Measurements from ENCODE around the gene TMEM252.

The TMEM252 gene

DNA sequence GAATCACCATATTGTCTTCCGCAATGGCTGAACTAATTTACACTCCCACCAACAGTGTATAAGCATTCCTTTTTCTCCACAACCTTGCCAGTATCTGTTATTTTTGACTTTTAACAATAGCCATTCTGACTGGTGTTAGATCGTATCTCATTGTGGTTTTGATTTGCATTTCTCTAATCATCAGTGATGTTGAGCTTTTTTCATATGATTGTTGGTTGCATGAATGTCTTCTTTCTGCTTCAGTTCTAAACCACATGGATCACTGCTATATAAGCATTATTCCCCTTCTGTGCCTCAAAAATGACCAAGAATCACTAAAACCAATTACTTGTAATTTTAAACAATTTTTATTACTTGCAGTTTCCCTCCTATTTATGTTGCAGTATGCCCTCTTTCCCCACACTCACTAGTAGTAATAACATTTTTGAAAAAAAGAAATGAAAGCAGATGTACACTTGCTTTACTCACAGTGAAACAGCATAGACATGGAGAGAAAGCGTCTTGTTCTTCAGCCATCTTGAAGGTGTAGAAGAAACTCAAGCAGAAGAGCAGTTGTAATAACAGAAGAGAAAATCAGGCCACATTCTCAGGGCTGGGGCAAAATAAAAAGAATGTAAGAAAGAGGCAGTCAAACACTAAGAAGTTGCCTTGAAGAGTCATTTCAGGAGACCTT lies 4.5 kb upstream of the TMEM252 start:
- no peak for DNase-seq (ENCODE audit: low read depth, low spot score)

DNA sequence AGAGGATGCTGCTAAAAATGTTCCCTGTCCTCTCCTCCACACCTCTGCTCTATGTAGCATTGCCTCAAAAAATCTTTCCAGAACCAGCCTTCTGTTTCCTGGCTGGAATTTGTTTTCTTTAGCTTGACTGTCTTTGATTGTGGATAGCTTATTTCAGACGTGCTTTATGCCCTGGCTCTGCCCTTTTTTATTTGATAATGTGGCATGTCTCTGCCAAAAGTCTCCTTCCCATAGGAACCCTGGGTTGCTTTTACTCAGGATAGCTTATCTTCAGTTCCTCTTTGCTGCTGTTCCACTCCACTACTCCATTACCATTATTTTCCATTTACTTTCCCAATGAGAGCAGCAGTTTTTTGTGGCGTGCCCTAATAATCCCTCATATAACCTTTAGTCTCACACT lies 885 bp upstream of the TMEM252 start:
- no peak for DNase-seq (ENCODE audit: low read depth, low spot score)

- DNase-seq (ENCODE audit: low read depth, low spot score): no peak
Observed at GRCh38 chr9:68538200-68538599, 2.5 kb downstream of the TMEM252 start.

- DNase-seq (ENCODE audit: low read depth, low spot score): no peak
Observed at GRCh38 chr9:68537616-68537880, 3.1 kb downstream of the TMEM252 start.

DNA sequence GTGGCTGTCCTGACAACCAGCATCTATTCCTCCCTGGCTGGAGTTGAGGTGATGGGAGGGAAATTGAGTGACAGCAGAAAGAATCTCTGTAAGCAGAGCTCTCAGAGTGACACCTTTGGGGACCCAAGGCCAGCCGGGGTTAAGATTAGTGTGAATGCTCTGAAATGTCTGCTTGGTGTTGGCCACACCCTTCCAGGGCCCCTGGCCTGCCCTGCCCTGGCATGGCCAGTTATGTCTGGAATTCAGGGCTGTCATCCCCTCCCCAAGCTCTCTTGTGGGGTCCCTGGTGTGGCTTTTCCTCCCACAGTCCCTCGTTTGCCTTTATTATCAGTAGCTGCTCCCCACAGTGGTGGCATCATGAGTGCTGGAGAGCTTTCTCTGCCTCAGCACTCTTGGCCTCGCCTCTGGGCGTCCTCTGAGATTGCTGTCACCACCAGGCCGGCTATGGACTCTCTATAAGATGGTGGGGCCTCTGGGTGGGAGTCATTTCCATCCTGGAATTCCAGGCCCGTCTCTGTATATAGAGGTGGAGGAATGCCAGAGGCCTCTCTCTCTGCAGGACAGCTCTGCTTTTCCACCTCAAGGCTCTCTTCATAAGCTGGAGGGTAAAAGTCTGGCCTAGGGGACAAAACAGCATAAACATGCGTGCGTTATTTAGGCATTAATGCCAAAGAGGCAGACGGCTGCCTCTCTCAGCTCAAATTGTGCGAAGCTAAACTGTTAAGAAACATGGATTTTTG lies 3.6 kb downstream of the TMEM252 start:
- no peak for DNase-seq (ENCODE audit: low read depth, low spot score)

DNA sequence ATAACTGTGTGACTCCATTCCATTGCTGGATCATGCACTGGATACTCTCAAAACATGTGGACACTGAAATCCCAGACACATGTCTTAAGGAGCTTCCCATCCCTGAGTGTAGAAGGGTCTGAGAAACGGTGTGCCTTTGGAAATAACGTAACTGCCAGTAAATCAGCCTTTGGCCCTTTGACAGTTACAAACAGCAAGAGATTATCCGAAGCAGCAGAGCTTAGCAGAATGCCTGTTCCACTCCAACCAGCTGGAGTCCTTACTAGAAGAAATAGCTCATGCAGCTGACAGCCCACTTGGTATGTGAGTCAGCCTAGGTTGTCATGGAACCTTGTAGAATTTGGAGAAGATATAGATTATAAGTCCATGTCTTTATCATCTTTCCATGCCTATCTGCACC lies 7.0 kb downstream of the TMEM252 start:
- DNase-seq (ENCODE audit: low read depth, low spot score): no peak

DNA sequence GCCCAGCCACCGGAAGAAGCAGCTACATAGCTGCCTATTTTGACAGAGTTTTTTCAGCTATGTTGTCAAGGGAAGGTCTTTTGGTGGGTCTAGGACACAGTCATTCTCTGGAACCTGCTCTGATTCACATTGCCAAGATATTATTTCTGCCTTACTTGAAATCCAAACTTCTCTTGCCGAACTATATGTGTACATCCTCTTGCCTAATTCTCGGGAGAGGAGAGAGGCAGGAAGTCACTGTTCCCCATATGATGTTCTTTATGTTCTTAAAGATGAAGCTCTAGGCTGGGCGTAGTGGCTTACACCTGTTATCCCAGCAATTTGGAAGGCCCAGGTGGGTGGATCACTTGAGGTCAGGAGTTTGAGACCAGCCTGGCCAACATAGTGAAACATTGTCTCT lies 8.6 kb downstream of the TMEM252 start:
- DNase-seq (ENCODE audit: low read depth, low spot score): no peak

DNA sequence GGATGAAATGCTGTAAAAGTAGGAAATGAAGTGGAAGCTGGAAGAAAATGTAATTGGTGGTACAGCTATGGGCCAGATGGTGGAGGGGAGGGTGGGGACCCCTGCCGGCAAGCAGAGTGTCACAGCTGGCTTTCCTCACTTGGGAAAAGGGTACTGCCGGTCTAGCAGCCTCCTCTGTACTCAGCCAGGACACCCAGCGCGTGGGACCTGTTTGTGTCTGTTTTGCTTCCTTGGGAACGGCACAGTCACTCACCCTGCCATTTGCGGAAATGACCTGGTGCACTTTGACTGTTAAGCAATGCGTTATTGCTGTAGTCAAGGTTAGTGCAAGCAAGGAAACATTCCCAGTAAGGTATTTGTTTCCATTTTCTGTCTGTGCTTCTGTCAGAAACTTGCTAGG lies 10.1 kb downstream of the TMEM252 start:
- DNase-seq (ENCODE audit: low read depth, low spot score): no peak

- DNase-seq (ENCODE audit: low read depth, low spot score): no peak
Observed at GRCh38 chr9:68523367-68523936, 17.2 kb downstream of the TMEM252 start.

- no peak for DNase-seq (ENCODE audit: low read depth, low spot score)
Observed at GRCh38 chr9:68522954-68523353, 17.7 kb downstream of the TMEM252 start.

DNA sequence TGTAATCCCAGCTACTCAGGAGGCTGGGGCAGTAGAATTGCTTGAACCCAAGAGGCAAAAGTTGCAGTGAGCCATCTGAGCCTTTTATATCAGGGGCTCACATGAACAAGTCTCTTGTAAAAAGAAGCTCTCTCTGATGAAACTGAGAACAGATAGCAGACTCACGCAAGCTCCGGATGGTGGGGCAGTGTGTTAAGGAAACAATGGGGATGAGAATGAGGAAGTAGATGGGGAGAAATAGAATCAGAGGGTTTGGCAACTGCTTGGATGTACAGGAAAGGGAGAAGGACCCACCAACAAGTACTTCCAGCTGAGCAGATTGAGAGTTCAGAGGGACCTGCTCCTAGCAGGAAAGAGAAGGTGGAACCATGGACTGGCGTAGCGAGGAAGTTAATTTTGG lies 18.6 kb downstream of the TMEM252 start:
- DNase-seq (ENCODE audit: low read depth, low spot score): no peak

- DNase-seq (ENCODE audit: low read depth, low spot score): no peak
Observed at GRCh38 chr9:68515326-68516017, 25.2 kb downstream of the TMEM252 start.

- no peak for DNase-seq (ENCODE audit: low read depth, low spot score)
Observed at GRCh38 chr9:68513981-68514380, 26.7 kb downstream of the TMEM252 start.

- no peak for DNase-seq (ENCODE audit: low read depth, low spot score)
Observed at GRCh38 chr9:68513385-68513784, 27.3 kb downstream of the TMEM252 start.

DNA sequence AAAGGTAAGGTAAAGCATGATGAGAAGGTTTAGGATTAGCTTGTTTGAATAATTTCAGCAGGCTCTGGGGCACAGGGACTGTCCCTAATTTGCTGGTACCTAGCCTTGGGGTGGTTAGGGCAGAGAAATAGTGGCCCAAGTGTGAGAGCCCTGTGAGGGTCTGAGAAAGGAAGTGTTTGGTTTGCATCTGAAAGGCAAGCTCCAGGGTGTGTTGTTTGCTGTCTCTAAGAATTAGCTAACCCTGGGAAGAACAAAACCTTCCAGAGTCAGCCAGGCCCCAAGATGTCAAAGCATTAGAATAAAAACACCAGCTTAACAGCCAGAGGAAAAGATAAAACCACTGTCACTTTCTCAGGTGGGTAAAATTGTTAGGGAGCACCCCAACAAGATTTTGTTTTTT lies 31.0 kb downstream of the TMEM252 start:
- DNase-seq (ENCODE audit: low read depth, low spot score): no peak

DNA sequence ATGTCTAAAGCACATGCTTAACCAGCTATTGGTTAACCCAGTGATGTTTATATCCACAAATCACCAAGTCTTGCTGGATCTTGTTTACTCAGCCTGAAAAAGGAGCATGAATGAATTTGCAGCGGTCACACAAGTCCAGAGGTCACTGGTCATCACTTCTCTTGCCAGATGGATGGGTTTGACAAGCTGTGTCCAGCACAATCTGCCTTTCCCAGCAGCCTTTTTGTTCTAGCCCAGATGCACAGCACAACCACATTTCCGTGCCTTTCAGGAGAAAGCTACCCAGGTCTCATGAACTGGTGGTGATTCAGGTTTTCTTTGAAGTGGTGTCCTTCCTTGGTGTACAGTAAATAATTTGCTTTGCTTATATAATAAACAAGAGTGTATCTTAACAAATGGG lies 32.1 kb downstream of the TMEM252 start:
- no peak for DNase-seq (ENCODE audit: low read depth, low spot score)

GRCh38 chr9:68507806-68508145 lies 32.9 kb downstream of the TMEM252 start:
- DNase-seq (ENCODE audit: low read depth, low spot score): no peak

DNA sequence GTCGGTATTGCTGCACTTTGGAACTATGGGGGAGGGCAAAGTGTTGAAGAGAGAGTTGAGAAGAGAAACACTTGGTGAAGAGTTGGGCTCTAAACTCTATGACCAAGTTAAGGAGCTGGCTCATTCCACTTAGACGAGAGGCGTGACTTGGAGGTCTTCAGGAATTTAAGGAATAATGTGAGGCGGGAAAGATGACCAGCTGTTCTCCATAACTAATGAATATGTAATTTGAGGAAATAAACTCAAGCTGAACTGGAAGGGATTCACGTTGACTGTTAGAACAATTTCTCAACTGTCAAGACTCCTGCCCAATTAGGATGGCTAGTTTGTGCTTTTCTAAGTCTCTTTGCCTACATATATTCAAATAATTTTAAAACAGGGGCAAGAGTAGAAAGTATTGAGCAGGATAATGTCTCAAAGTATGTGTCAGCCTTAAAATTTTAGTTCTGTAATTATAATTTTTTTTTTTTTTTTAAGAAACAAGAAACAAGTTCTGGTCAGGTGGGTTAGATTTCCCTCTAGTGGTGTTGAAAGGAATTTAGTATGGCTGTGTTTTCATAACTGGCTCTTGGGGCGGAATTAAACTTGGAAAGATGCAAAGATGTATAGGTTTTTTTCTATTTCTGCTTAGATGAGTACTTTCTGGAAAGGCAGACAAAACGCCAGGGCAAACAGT lies 33.4 kb downstream of the TMEM252 start:
- DNase-seq (ENCODE audit: low read depth, low spot score): no peak

GRCh38 chr9:68506551-68506950 lies 34.1 kb downstream of the TMEM252 start:
- DNase-seq (ENCODE audit: low read depth, low spot score): no peak

DNA sequence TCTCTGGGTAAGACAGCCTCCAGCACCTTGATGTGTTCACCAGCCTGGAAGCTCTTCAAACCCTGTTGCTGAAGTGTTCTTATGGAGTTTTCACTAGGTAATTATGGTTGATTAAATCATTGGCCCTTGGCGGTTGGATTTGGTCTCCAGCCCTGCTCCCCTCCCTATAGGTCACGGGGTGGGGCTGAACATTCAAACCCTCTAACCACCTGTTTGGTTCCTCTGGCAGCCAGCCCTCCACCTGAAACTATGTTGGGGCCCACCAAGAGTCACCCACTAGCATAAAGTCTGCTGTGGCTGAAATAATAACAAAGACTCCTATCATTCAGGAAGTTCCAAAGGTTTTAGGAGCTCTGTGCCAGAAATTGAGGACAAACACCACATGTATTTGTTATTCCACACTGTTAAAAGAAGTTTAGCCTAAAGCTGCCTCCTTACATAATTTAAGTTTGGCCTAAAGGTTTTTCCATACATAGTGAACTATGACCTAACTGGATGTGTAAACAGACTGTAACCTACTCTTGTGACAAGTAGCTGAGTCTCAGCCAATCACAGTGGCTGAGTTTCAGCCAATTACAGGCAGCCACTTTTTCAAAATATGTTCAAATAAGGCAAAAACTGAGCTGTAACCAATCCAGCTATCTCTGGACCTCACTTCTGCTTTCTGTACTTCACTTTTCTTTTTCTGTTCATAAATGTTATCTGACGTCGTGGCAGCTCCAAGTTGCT lies 34.8 kb downstream of the TMEM252 start:
- no peak for DNase-seq (ENCODE audit: low read depth, low spot score)

- DNase-seq (ENCODE audit: low read depth, low spot score): no peak
Observed at GRCh38 chr9:68502279-68502678, 38.4 kb downstream of the TMEM252 start.

All from smooth muscle cell of the brain vasculature (primary cell).